HG02938 (cell line): ENCODE data around the gene TTC28.

Experiments used
- ATAC-seq: cut with Tn5 transposase; IDR thresholded peaks from one replicate; pipeline ENCODE4 v1.9.1; 2021; ENCODE audit warnings: mild to moderate bottlenecking, moderate library complexity; ENCODE audit not compliant: unreplicated experiment

TTC28 gene

DNA sequence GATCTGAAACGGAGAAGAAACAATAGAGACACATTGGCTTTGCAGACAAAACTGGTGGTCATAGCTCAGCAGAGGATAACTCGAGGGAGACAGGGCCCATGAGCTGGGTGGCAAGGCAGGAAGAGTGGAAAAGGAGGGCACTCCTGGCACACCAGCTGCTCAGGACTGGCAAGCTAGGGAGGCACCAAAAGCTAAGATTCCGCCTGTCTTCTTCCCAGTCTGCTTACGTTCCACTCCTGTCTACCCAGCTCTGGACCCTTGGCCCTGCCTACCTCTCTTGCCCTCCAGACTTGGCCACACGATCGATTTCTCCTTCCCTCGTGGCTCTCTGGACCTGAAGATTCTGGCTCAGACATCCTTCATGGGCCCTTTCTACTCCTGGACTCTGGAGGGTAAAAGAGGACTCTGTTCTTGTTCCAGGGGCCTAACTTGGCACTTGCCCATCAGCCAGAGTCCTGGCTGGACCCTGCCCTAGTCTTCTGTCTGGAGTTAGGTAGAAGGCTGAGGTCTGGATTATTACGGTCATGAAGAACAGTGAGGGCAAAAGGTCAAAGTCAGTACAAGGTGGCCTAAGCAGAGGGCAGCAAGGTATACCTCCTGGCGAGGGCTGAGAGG is 645.4 kb downstream of the TTC28 start:
- no peak for ATAC-seq

DNA sequence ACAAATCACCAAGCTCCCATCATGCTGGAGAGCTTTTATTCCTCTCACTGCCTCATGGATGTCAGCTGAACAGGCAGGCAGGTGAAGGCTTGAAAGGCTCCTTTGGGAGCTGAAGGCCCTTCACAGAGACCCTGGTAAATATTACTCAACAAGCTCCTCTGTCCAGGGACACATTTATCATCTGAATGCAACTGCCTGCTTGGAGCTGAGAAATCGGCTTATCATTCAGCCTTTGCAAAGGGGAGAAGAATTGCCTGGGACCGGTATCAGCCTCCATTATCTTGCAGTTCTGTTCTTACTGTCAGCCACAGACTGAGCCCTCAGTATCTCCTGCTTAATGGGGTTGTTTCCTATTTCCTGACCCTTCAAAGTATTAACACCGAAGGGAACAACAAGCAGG is 646.8 kb downstream of the TTC28 start:
- no peak for ATAC-seq

DNA sequence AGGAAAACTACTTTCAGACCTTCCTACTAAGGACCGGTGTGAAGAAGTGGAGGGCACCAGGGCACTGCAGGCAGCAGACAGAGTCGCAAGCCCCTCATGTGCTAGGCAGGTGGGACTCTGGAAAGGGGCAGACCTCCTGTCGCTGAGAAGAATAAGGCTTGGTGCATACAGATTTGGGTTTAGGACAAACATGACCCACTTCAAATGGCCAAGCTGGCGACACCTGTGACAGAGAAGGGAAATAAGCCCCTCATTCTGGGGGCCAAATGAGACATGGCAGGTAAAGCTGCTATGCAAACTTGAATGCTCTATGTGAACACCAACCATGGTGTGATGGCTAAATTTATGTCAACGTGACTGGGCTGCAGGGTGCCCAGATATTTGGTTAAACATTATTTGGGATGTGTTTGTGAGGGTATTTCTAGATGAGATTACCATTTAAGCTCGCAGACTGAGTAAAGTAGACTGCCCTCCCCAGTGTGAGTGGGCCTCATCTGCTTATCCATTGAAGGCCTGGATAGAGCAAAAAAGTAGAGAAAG is 648.2 kb downstream of the TTC28 start:
- no peak for ATAC-seq

DNA sequence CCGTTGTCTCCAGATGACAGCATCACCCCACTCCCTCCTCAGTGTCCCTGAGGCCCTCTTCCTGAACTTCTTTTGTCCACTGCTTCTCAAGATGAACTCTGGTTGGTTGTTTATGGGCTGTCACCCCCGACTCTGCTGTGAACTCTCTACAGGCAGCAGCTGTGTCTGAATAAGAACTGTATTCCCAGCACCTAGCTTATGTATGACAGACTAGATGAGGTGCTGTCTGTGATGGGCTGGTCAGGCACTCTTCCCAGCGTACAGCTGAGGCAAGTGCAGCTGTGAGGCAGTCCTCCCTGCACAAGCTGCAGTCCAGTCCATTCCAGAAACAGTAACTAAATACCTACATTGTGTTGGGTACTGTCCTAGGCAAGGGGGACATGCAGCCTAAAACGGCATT is 649.2 kb downstream of the TTC28 start:
- no peak for ATAC-seq

DNA sequence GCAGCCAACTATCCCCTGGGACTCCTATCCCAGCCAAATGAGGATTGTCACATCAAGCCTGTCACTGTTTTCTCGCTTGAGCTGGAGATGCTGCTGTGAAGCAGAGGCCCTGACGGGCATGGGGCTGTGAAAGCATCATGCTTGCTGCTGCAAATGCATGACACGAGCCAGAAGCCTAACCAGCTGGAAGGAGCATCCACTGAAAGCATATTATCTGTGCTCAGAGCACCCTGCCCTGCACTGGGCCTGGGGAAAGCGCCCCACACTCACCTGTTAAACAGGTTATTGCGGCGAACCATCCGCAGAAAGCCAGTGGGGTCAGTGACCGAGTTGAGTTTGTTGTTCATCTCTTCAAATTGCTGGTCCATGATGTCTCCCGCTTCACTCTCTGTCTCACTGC is 649.7 kb downstream of the TTC28 start:
- ATAC-seq, result no peak

DNA sequence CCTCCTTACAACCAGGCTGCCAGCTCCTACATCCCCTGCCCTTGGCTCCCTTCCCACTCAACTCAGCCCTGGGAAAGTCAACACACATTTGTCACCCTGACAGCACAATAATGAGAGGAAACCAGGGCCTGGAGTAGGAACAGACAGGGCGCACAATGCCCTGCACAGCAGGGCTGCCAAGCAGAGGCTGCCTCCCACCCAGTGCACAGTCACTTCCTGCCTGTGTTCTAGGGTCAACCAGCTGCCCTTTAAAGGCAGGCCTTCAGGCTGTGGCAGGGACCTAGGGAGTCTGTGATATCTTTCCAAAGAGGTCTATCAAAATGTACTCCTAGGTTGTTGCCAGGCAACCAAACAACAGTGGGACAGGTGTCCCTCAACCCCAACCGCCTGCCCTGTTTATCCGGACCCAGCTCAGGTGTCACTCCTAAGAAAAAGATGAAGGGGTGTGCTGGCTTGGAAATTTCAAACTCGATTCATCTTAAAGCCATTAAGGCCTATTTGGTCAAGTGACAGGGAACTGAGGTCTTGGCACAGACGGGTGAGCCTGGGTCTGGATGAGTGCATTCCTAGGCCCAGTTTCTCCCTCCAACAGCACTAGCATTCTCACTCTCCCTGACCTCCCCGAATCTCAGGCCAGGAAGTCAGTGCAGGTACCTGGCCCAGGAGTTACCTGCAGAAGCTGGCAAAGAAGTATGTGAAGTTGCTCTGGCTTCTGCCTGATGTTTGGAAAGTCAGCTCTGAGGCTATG is 650.3 kb downstream of the TTC28 start:
- no peak for ATAC-seq

DNA sequence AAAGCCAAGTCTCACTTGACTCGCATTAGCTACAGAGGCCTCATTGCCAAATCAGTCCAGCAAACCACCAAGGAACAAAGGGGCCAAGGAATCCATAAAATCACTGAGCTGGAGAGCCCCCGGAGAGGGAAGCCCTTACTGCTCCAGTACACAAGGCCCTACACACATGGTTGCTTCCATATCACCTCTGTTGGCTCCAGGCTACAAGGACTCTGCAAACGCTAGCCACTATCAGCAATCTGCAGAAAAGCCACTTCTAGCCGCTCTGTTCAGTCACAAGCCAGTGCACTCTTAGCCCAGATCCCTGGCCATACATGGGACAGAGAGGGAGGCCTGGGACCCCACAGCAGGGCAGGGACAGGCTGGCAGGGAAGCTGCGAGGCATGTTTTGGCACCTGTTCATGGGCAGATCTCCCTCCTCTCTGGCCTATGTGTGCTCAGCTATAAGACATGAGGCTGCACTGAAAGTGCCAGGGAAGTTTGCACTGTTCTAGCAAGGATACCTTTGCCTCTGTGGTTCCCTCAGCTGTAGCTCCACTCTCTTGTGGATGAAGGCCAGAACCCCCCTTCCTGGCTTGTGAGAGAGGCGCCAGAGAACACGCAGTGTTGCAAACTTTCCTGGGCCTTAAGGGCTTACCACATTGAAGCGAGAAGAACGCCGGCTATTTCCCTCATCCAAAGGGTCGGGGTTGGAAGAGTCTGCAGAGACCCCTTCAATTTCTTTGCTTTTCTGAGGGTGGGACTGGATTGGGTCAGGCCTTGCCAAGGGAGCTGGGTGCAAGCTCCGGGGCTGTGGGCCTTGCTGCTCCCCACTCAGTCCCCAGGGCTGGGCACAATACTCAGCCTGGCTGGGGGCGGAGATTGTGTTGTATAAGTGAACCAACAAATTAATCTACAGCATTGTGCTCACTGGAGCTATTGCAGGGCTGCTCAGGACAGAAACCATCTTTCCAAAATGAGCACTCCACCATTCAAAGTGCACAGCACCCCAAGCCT is 651.9 kb downstream of the TTC28 start:
- ATAC-seq, result no peak

DNA sequence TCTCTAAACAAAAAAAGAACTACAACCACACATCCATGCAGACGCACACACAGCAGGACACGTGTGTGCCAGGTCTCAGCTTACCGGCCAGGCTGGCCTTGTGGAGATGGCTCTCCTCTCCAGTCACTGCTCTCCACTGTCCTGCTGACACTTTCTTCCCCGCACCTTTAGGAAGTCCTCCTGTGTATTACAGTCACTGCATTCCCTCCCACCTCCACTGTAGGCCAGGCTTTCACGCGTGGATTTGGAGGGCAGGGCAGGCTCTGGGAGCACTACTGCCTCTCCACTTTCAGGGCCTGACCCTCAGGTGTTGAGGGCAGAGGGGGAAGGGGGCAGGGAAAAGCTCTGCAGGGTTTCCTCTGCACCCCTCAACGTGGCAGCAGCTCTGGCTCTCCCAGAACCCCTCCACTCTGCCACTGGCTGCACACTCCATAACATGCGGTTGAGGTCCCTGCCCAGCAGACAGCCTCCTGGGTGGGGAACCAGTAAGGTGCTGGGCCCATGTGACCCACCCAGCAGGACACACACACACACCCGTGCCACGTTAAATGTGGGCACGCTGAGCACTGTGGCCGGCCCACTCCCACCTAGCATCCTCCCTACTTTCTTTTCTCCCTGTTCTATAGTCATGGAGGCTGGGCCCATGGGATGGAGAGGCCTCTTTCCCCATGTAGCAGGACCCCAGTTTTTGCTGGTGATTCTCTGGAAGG is 653.6 kb downstream of the TTC28 start:
- ATAC-seq, result no peak

DNA sequence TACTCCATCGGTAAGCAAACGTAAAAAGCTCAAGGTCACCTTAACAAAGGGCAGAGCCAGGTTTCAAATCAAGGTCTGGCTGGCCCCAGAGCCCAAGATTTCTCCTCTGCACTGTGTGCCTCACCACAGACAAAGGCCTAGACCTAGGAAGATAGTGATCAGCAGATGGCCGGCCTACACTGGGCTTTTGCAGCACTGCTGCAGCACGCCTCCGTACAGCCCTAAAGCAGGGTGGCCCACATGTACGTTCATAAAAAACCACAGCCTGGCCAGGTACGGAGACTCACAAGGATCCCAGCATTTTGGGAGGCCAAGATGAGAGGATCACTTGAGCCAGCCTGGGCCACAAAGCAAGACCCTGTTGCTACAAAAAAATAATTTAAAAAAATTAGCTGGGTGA is 654.3 kb downstream of the TTC28 start:
- ATAC-seq, result no peak

DNA sequence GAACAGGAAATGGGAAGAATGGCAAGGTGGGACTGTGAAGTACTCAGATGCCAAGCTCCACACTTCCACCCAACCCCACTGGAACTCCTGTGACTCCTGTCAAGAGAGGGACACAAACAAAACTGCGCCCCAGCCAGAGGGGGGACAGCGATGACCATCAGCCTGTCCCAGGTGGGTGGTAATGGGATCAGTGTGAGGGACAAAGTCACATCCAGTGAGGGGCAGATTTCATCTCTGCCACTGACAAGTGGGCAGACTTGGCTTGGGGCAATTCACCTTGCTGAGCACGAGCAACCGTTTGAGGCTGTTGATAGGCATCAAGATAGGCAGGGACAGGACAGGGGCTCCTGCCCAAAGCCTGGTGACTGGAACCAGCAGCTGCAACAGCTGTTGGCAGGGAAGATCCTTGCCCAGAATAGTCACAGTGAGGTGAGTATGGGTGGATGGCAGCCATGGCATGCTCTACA is 655.2 kb downstream of the TTC28 start:
- no peak for ATAC-seq

DNA sequence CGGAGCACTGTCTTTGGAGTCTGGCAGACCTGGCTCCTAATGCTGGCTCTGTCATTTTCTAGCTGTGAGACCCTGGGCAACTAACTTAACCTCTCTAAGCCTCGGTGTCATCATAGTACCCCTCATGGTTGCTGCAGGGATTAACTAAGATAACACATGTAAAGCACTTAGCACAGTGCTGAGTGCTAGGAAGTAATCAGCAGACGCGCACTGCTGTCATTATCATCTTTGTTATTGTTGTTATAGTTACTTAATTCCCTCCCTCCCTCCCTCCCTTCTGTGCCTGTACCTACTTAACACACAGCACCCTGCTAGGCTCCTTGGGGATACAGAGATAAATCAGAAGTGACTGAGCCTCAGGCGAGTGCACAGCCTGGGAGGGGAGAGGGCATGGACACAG is 655.9 kb downstream of the TTC28 start:
- no peak for ATAC-seq

DNA sequence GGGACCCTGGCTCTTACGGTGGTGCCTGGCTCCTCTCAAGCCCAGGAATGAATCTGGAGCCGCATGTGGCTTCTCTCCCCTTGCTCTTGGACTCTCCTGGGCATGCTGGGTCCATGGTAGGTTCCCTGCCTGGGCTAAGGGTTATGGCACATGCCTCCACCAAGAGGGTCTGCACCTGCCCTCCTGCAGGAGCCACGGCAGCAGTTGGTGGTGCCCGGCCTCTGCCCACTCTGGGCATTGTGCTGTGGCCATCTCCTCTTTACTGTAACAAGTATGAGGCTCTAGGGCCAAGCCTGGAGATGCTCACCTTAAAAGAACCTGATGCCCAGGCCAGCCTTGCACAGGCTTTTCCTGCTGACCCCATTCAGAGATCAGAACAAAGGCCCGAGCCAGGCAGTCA is 656.6 kb downstream of the TTC28 start:
- ATAC-seq, result no peak

DNA sequence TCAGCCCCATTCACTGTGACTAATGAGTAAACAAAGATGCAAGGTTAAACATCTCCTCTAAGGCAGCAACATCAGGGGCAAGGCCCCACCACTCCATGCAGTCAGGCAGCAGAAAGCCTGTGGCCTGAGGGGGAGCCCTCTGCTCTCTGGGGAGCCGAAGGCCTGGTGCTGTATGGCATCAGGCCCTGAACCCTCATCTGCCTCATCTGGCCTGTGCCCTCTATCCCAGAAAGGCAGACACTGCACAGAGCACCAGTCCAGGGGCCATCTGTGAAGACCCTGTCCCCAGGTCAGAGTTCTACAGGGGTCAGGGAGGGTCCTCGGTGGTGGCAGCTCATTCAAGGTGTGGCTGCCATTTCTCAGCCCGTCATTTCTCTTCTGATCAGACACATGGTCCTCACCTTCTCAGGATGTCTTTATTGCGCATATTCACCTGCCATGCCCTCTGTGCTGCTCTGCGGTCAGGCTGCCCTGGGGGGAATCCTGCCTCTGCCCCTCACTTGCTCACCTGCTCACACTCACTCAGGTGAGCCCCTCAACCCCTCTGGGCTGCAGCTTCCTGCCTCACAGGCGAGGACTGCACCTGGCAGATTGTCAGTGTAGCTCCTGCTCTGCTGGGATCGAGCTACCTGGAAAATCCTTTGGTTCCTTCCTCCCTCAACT is 657.5 kb downstream of the TTC28 start:
- no peak for ATAC-seq

DNA sequence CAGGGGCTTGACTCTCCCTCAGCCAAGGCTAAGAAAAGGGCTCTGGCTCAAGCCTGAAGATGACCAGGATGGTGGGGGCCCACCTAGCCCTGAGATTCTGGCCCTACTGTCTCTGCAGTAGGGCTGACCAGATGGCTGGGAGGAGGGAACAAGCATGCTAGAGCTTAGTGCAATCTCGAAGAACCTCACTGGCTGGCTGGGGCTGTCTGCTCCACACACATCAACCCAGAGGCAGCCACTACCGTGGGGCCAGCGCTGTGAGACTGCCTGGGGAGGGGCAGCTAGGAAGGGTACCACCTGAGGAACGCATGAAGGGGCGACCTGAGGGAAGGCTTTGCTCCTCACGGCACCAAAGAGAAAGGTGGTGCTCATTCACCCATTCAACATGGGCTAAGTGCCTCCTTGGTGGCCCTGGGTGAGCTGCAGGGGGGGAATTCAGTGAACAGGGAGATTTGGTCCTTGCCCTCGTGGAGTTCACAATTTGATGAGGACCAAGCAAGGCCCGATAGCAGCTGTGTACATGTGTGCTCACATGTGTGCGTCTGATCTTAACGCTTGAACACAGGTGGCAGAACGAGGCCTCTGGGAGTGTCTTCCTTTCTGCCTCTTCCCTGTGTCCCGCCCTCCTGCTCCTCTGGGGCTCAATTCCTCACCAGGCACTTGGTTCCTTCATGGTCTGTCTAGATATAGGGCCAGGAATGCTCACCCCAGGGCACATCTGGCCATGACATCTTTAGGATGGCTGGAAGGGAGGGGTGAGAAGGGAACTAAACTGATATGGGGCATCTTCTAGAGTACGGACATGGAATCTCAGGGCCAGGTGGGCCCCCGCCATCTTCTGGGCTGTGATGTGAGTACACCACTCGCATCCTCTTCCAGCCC is 658.3 kb downstream of the TTC28 start:
- no peak for ATAC-seq

DNA sequence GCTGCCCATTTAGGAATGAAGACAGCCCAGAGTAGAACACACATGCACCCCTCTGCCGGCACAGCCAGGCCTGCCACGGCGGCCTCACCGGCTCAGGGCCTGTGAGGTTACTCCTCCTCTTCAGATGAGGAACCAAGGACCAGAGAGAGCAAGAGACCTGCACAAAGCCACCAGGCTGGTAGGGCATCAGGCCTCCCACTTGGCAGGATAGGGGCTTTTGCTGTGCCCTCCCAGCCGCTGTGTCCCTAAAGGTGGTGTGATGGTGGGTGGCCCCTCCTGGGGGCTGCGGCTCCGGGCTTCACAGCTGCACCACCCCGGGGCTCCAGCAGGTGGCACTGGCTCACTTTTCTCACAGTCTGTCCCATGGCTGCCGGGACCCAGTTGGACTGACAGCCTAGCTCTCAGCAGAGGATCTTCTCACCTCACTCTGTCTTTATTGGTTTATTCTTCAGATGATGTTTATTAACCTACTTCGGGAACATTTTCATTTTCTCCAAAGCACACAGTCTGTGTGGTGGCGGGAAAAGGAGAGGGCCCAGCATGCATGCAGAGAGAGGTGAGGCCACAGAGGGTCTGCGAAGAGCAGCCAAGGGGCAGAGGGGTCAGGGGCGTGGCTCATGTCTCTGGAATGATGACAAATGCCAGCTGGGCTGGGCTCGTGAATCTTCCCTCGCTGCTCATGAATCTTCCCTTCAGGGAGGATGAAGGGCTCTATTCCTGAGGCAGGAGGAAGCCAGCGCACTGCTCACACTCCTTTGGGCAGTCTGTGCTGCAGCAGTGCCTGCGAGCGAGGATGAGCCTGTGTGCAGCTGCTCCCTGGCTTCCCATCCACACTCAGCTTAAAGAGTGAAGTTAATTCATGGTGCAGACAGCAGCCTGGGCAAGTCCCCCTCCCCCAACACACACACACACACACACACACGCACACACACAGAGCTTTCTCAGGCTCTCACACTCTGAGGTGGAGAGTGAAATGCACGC is 659.5 kb downstream of the TTC28 start:
- no peak for ATAC-seq

DNA sequence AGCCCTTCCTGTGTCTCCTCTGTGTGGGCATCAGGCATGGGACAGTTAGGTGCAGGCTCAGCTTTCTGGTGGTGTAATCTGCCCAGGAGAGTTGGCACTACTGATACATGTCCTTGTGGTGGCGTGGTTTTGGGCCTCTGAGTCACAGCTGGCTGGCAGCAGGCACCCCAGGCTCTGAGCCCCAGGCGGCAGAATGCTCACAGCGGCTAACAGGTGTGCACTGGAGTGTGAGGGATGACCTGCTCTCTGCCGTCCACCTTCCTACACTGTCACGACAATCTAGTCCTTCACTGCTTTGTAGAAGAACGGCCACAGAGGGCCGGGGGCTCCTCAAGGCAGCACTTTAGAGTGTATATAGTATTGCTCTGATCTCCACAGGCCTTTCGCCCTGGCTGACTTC is 660.3 kb downstream of the TTC28 start:
- no peak for ATAC-seq

DNA sequence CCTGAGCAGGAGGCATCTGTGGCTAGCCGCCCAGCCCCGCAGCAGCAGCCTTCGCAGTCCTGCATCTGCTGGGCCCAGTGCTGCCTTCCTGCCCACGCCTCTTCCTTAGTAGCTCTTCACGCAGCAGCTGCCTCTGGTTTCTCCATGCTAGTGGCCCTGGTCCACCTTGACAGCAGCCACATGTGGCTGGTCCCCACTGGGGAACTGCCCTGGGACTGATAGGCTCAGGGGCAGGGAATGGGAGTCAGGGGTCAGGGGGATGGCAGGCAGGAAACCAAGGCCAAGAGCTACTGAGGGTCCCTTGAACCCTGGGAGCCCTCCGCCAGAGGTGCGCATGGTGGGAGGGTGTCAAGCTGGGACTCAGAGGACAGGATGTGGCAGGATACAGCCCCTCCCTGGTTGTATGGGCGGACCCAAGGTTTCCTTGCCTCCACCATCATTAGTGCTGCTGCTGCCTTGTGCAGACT is 661.1 kb downstream of the TTC28 start:
- ATAC-seq, result no peak

DNA sequence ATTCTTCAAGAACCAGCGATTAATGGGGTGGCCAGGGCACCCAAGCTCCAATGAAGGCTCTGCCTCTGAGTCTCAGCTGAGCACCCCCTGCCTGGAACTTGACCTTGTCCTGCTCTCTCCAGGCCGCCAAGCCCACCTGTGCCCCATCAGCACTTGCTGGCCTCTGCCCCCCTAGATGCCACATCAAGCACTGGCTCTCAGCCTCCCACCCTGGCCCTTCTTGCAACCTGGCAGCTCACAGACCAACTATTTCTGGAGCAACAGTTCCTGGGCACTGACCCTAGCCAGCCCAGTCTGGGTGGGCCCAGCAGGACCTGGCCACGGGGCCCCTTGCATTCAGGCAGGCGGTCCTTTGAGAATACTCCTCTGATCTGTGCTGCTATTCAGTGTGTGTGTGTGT is 661.8 kb downstream of the TTC28 start:
- ATAC-seq, result no peak
